BLaER1 (cell line): Measurements from ENCODE around the gene FOXRED1.
A peak's percentile ranks its signal among the peaks of the same experiment; 100 is the strongest.

Experiments
- H3K27ac ChIP-seq: shearing (Covaris generic); formaldehyde crosslinking; 2 replicates; pipeline ENCODE4 v1.8.1; 2022
- H3K27me3 ChIP-seq: shearing (Covaris generic); formaldehyde crosslinking; 2 replicates; pipeline ENCODE4 v1.8.1; 2022
- H3K36me3 ChIP-seq: shearing (Covaris generic); formaldehyde crosslinking; 2 replicates; pipeline ENCODE4 v1.8.1; 2022
- H3K4me1 ChIP-seq: shearing (Covaris generic); formaldehyde crosslinking; 2 replicates; pipeline ENCODE4 v1.8.1; 2022
- H3K4me2 ChIP-seq: shearing (Covaris generic); formaldehyde crosslinking; 2 replicates; pipeline ENCODE4 v1.8.1; 2022
- H3K4me3 ChIP-seq: shearing (Covaris generic); formaldehyde crosslinking; 2 replicates; pipeline ENCODE4 v1.8.1; 2022
- H3K9ac ChIP-seq: shearing (Covaris generic); formaldehyde crosslinking; 2 replicates; pipeline ENCODE4 v1.8.1; 2022
- H3K9me3 ChIP-seq: shearing (Covaris generic); formaldehyde crosslinking; 2 replicates; pipeline ENCODE4 v1.8.1; 2022
- H4K20me1 ChIP-seq: shearing (Covaris generic); formaldehyde crosslinking; 2 replicates; pipeline ENCODE4 v1.8.1; 2022
- Cebpa-rat ChIP-seq: shearing (Covaris generic); IDR thresholded peaks from 2 replicates; pipeline ENCODE4 v1.8.1; 2022

The FOXRED1 gene

GRCh38 chr11:126268708-126269579 is at the start of gene FOXRED1, which contains the start of gene SRPRA:
Gene FOXRED1 (plus strand): TSS chr11:126269154. CDS start chr11:126269207, 53 bp downstream.
Gene SRPRA (minus strand): TSS chr11:126268895. CDS start chr11:126268804, 91 bp downstream.
- Histone ChIP-seq H3K4me1 (peaks cover 24% of the 10 kb centered on the region), H3K4me3 (peak within 1 kb of the TSS; percentile 84), H3K9ac (peak within 1 kb of the TSS; percentile 94), H3K36me3 (peaks cover 65% of the 10 kb centered on the region), H3K9me3 (no peaks in the 10 kb centered on the region), H4K20me1 (no peaks in the 10 kb centered on the region; the same call in 1 of the 2 replicates), H3K4me2 (peak within 1 kb of the TSS; percentile 95), H3K27me3 (no peaks in the 10 kb centered on the region), H3K27ac (peak within 1 kb of the TSS; percentile 92)
- no peak for TF ChIP-seq Cebpa-rat

GRCh38 chr11:126219547-126219946 is 49.4 kb upstream of the FOXRED1 start:
- H3K36me3 ChIP-seq = peaks cover 12% of the 10 kb centered on the region; the same call in 1 of the 2 replicates
- no peaks in the 10 kb centered on the region for H3K27me3 ChIP-seq
- no peak overlapping the region for H3K4me3 ChIP-seq
- H3K9me3 ChIP-seq = peaks cover 4% of the 10 kb centered on the region; the same call in 1 of the 2 replicates
- peaks cover 48% of the 10 kb centered on the region for H4K20me1 ChIP-seq
- no peak overlapping the region for H3K4me2 ChIP-seq
- no peak overlapping the region for H3K27ac ChIP-seq
- no peak overlapping the region for H3K9ac ChIP-seq
- TF ChIP-seq Cebpa-rat = no peak
- peaks cover 10% of the 10 kb centered on the region for H3K4me1 ChIP-seq

DNA sequence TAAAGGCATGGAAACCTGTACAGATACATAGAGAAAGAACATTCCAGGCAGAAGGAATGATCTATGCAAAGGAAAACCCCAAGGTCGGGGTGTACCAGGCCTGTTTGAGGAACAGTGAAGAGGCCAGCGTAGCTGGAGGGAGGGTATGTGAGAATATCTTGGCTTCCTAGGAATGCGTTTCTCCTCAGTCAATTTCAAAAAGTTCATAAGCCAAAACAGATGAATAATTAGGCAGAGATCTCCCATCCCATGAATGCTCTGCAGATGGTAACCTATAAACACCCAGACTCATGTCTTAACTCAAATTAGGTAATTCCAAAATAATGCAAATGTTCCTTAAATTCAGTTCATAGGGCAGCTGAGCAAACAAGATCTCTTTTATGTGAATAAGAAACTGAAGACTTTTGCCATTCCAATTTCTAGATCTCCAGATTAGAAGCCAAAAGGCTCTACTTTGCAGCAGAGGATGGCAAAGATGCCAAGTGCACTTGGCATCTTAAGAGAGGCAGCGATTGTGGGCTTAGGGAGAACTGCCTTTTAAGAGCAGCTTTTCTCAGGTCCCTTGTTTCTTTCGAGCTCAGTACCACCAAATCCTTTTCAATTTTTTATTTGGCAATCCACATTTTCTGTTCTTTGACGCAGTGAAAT is 44.2 kb upstream of the FOXRED1 start:
- Histone ChIP-seq H3K27me3 (no peaks in the 10 kb centered on the region), H4K20me1 (peaks cover 11% of the 10 kb centered on the region; the same call in 1 of the 2 replicates), H3K4me3 (no peak overlapping the region), H3K36me3 (peaks cover 25% of the 10 kb centered on the region), H3K9ac (no peak overlapping the region), H3K27ac (no peak overlapping the region), H3K4me1 (peaks cover under 1% of the 10 kb centered on the region; the same call in 1 of the 2 replicates), H3K9me3 (peaks cover 24% of the 10 kb centered on the region; the same call in 1 of the 2 replicates), H3K4me2 (no peak overlapping the region)
- TF ChIP-seq Cebpa-rat = no peak

GRCh38 chr11:126225295-126225665 is 43.7 kb upstream of the FOXRED1 start:
- Histone ChIP-seq H3K4me2 (no peak overlapping the region), H3K4me3 (no peak overlapping the region), H3K9me3 (peaks cover 24% of the 10 kb centered on the region; the same call in 1 of the 2 replicates), H4K20me1 (peaks cover 7% of the 10 kb centered on the region; the same call in 1 of the 2 replicates), H3K27me3 (no peaks in the 10 kb centered on the region), H3K4me1 (peaks cover 6% of the 10 kb centered on the region; the same call in 1 of the 2 replicates), H3K27ac (no peak overlapping the region), H3K36me3 (peaks cover 26% of the 10 kb centered on the region), H3K9ac (no peak overlapping the region)
- TF ChIP-seq Cebpa-rat = no peak

GRCh38 chr11:126226334-126227084 is 42.4 kb upstream of the FOXRED1 start:
- Histone ChIP-seq H3K9ac (no peak overlapping the region), H3K27me3 (no peaks in the 10 kb centered on the region), H3K36me3 (peaks cover 21% of the 10 kb centered on the region), H3K4me3 (no peak overlapping the region), H3K27ac (no peak overlapping the region), H3K9me3 (peaks cover 24% of the 10 kb centered on the region; the same call in 1 of the 2 replicates), H3K4me2 (no peak overlapping the region), H4K20me1 (no peaks in the 10 kb centered on the region), H3K4me1 (peaks cover 7% of the 10 kb centered on the region; the same call in 1 of the 2 replicates)
- TF ChIP-seq Cebpa-rat = no peak

GRCh38 chr11:126229858-126230540 is 39.0 kb upstream of the FOXRED1 start:
- Histone ChIP-seq H3K9me3 (peaks cover 15% of the 10 kb centered on the region; the same call in 1 of the 2 replicates), H4K20me1 (no peaks in the 10 kb centered on the region), H3K4me3 (no peak overlapping the region), H3K36me3 (peaks cover 34% of the 10 kb centered on the region), H3K4me1 (peaks cover 7% of the 10 kb centered on the region; the same call in 1 of the 2 replicates), H3K9ac (no peak overlapping the region), H3K27ac (no peak overlapping the region), H3K4me2 (no peak overlapping the region), H3K27me3 (no peaks in the 10 kb centered on the region)
- no peak for TF ChIP-seq Cebpa-rat

GRCh38 chr11:126231725-126232459 is 37.1 kb upstream of the FOXRED1 start:
- no peak overlapping the region for H3K27ac ChIP-seq

GRCh38 chr11:126232683-126233082 is 36.3 kb upstream of the FOXRED1 start:
- Histone ChIP-seq H3K9ac (no peak overlapping the region), H3K9me3 (no peaks in the 10 kb centered on the region), H3K27me3 (no peaks in the 10 kb centered on the region), H3K36me3 (peaks cover 42% of the 10 kb centered on the region), H3K27ac (no peak overlapping the region), H3K4me2 (no peak overlapping the region), H3K4me3 (no peak overlapping the region), H3K4me1 (peaks cover 7% of the 10 kb centered on the region; the same call in 1 of the 2 replicates), H4K20me1 (no peaks in the 10 kb centered on the region)
- TF ChIP-seq Cebpa-rat = no peak

More at GRCh38 chr11:126231725-126232459, 37.1 kb upstream of the FOXRED1 start:
- Histone ChIP-seq H3K9me3 (no peaks in the 10 kb centered on the region), H3K36me3 (peaks cover 41% of the 10 kb centered on the region), H3K27me3 (no peaks in the 10 kb centered on the region), H3K4me3 (no peak overlapping the region), H3K4me2 (no peak overlapping the region), H3K4me1 (peaks cover 7% of the 10 kb centered on the region; the same call in 1 of the 2 replicates), H3K9ac (no peak overlapping the region), H4K20me1 (no peaks in the 10 kb centered on the region)
- TF ChIP-seq Cebpa-rat = no peak
